Heart left ventricle (tissue), 13 donors: ENCODE results near the gene DIP2C.

Experiments
- CTCF ChIP-seq, 12 donors: fragments of 200-600 bp; sonication (generic) in 4 of 12; IDR thresholded peaks; one replicate each; pipeline versions ENCODE4 v1.5.0 to v1.8.0; 2018 to 2022; ENCODE audit warnings: antibody characterized with exemption in 12 of 12, mild to moderate bottlenecking in 5 of 12
- POLR2A ChIP-seq, 2 donors: fragments of 450-650 bp; IDR thresholded peaks; one replicate each; pipeline ENCODE4 v1.6.1; 2017; ENCODE audit warnings: antibody characterized with exemption in 2 of 2, mild to moderate bottlenecking in 2 of 2, moderate library complexity in 2 of 2
- donor health status: ischemic (EF 13 %, LVEDD 7.1; RV severe dilation, severe dysfunction).
- donor health status: DM: no; HTN: yes; CAD: no.
- donor health status: DM: no; HTN: no; CAD: no.
- donor health status: ischemic (EF 25% LVEDD 6.9; RV normal size, moderate dysfunction).
- donor health status: ischemic (EF 25% LVEDD 5.7; RV mildly dilated, moderate dysfunction).
- donor health status: ischemic (EF 35%, LVEDD 5.7; RV mildly dilated, moderate dysfunction).
- donor health status: nonischemic (EF 11% LVEDD 7.7; RV severe dilation, severe dysfunction).
- donor health status: DM: yes; HTN: yes; CAD: no.
- donor health status: PGD.
- donor health status: ischemic (EF 29% LVEDD 5.4; RV normal size, mild dysfunction).
- donor health status: nonischemic (EF 23%, LVEDD 6.1; RV moderate dilation, normal function).

GRCh38 chr10:389261-389790 lies 300.1 kb downstream of the DIP2C start:
- TF ChIP-seq CTCF (IDR thresholded peaks at IDR 0.05), result no peak
- no peak for TF ChIP-seq POLR2A (IDR thresholded peaks at IDR 0.05)
